ENCODE results near the gene FAM131A. TPM values are rescaled to one million over a fixed set of nuclear protein-coding genes. Genes with fewer than 3 reads are reported as not detected.

The FAM131A gene
- total RNA-seq, 1 donor from 2014 or later, result 50.5 TPM

Other genes starting within 250 kb of the FAM131A start
- gene HTR3E, start 240.5 kb upstream of the FAM131A start, total RNA-seq, result not detected in 2 replicates
- 43.7 and 44.2 TPM in 2 replicates for gene EIF2B5, start 202.2 kb upstream of the FAM131A start, total RNA-seq
- 33.5 and 36.9 TPM in 2 replicates for gene DVL3, start 182.2 kb upstream of the FAM131A start, total RNA-seq
- gene AP2M1, start 162.7 kb upstream of the FAM131A start, total RNA-seq, result 419 and 557 TPM in 2 replicates
- gene ABCF3, start 151.4 kb upstream of the FAM131A start, total RNA-seq, result 44.5 and 58.4 TPM in 2 replicates
- gene VWA5B2, start 108.0 kb upstream of the FAM131A start, total RNA-seq, result 0.05 and 0.17 TPM in 2 replicates
- gene ALG3, start 88.6 kb upstream of the FAM131A start, total RNA-seq, result 36.8 and 40.6 TPM in 2 replicates
- gene EEF1AKMT4, start 87.9 kb upstream of the FAM131A start, total RNA-seq, result 3.0 and 4.8 TPM in 2 replicates
- not detected in 2 replicates for gene CAMK2N2, start 76.0 kb upstream of the FAM131A start, total RNA-seq
- not detected in 2 replicates for gene ECE2, start 61.6 kb upstream of the FAM131A start, total RNA-seq
- gene PSMD2, start 38.4 kb upstream of the FAM131A start, total RNA-seq, result 411 and 593 TPM in 2 replicates
- 217 and 574 TPM in 2 replicates for gene EIF4G1, start 23.0 kb upstream of the FAM131A start, total RNA-seq
- 3.2 and 5.4 TPM in 2 replicates for gene CLCN2, start 24.0 kb downstream of the FAM131A start, total RNA-seq
- gene POLR2H, start 24.1 kb downstream of the FAM131A start, total RNA-seq, result 91.2 and 135 TPM in 2 replicates
- not detected in 2 replicates for gene THPO, start 40.6 kb downstream of the FAM131A start, total RNA-seq
- 0.23 and 0.34 TPM in 2 replicates for gene CHRD, start 42.5 kb downstream of the FAM131A start, total RNA-seq
- gene EPHB3, start 224.2 kb downstream of the FAM131A start, total RNA-seq, result under 0.01 and 0.23 TPM in 2 replicates